Measurements from ENCODE around the gene DBF4B. TPM values are rescaled to one million over a fixed set of nuclear protein-coding genes. Genes with fewer than 3 reads are reported as not detected.

Gene DBF4B
- total and polyA plus RNA-seq, 2 of the 13 experiments (the other 11 are each of a cell fraction or from before 2014, with no cell fraction given), result 11.7 to 13.2 TPM

GRCh38 chr17:44779211-44780025 lies 71.0 kb downstream of the DBF4B start (continued):
- peak; percentile 61; the same call in 1 of the 2 replicates for TF ChIP-seq ARID4A (CRISPR knock-in tag; IDR thresholded peaks at IDR 0.05; ENCODE audit: borderline replicate concordance)
- no peak for TF ChIP-seq ZNF543 (CRISPR knock-in tag; IDR thresholded peaks at IDR 0.05)
- no peak for TF ChIP-seq DDIT3 (CRISPR knock-in tag; IDR thresholded peaks at IDR 0.05)
- TF ChIP-seq ZNF234 (CRISPR knock-in tag; conservative IDR thresholded peaks at IDR 0.05), result no peak
- no peak for TF ChIP-seq ZNF816 (CRISPR knock-in tag; IDR thresholded peaks at IDR 0.05; ENCODE audit: borderline replicate concordance)
- TF ChIP-seq TSC22D2 (CRISPR knock-in tag; IDR thresholded peaks at IDR 0.05; ENCODE audit: borderline replicate concordance), result no peak
- no peak for TF ChIP-seq ZHX1 (CRISPR knock-in tag; IDR thresholded peaks at IDR 0.05; ENCODE audit: low read depth)
- 0 out of 2 replicates have a peak, but pooled peaks have one; percentile 22 for TF ChIP-seq NFAT5 (CRISPR knock-in tag; IDR thresholded peaks at IDR 0.05)
- TF ChIP-seq MBNL3 (CRISPR knock-in tag; conservative IDR thresholded peaks at IDR 0.05), result no peak
- TF ChIP-seq ZNF362 (CRISPR knock-in tag; IDR thresholded peaks at IDR 0.05; ENCODE audit: borderline replicate concordance), result 0 out of 2 replicates have a peak, but pooled peaks have one; percentile 41
- no peak for TF ChIP-seq SNAPC2 (CRISPR knock-in tag; IDR thresholded peaks at IDR 0.05)
- TF ChIP-seq HDAC2 (CRISPR knock-in tag; IDR thresholded peaks at IDR 0.05), result peak; percentile 38; the same call in 1 of the 2 replicates
- TF ChIP-seq ZNF841 (CRISPR knock-in tag; IDR thresholded peaks at IDR 0.05; ENCODE audit: borderline replicate concordance), result no peak

All from HepG2 (cell line).